Fibroblast of lung (primary cell): ENCODE data around the gene USP6NL.

Experiments used
- CTCF ChIP-seq, 2 donors: IDR thresholded peaks in 1 of 2; conservative IDR thresholded peaks in 1 of 2; 1 replicate in 1 of 2; 2 replicates in 1 of 2; pipeline ENCODE4 v1.5.1; 2011 to 2012; ENCODE audit warnings: low read length in 2 of 2, control low read depth in 1 of 2, inconsistent platforms in 1 of 2, low read depth in 1 of 2, mild to moderate bottlenecking in 1 of 2
- EZH2 ChIP-seq: IDR thresholded peaks from 2 replicates; pipeline ENCODE4 v1.5.1; 2012; ENCODE audit warnings: low read length, control low read depth, mild to moderate bottlenecking; ENCODE audit errors: missing control alignments

GRCh38 chr10:11611248-11612020, at the start of gene USP6NL:
- TF ChIP-seq CTCF (conservative IDR thresholded peaks at IDR 0.05 in 1 of 2, IDR thresholded peaks at IDR 0.05 in 1 of 2; ENCODE audit: low read depth in 1 of 2, low read length in 2 of 2): no peak
- TF ChIP-seq EZH2: no peak
